Measurements from ENCODE around the gene TMEM135. TPM values are rescaled to one million over a fixed set of nuclear protein-coding genes. Genes with fewer than 3 reads are reported as not detected.

Gene TMEM135
- total RNA-seq, 4 donors from 2014 or later: 17.2 to 69.6 (median 33.0) TPM

GRCh38 chr11:87193756-87194470 is 156.2 kb downstream of the TMEM135 start:
- WGBS, 2 donors: 40 to 50% methylated on average over 2 of the region's 2 CpGs
- TF ChIP-seq POLR2A (IDR thresholded peaks at IDR 0.05): no peak
- TF ChIP-seq, protein P1, sequence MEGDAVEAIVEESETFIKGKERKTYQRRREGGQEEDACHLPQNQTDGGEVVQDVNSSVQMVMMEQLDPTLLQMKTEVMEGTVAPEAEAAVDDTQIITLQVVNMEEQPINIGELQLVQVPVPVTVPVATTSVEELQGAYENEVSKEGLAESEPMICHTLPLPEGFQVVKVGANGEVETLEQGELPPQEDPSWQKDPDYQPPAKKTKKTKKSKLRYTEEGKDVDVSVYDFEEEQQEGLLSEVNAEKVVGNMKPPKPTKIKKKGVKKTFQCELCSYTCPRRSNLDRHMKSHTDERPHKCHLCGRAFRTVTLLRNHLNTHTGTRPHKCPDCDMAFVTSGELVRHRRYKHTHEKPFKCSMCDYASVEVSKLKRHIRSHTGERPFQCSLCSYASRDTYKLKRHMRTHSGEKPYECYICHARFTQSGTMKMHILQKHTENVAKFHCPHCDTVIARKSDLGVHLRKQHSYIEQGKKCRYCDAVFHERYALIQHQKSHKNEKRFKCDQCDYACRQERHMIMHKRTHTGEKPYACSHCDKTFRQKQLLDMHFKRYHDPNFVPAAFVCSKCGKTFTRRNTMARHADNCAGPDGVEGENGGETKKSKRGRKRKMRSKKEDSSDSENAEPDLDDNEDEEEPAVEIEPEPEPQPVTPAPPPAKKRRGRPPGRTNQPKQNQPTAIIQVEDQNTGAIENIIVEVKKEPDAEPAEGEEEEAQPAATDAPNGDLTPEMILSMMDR (IDR thresholded peaks at IDR 0.05): no peak
- Histone ChIP-seq H3K27me3 (no peaks in the 10 kb centered on the region), H3K27ac (no peak overlapping the region), H3K9me3 (no peaks in the 10 kb centered on the region), H3K4me3 (replicated peaks in 1 of 3) (no peak overlapping the region), H3K4me1 (peaks cover 6 to 12% of the 10 kb centered on the region in 2 donors), H3K36me3 (no peaks in the 10 kb centered on the region)
- DNase-seq: no peak
- intact Hi-C loops (cut with DNase I): no loop called here

DNA sequence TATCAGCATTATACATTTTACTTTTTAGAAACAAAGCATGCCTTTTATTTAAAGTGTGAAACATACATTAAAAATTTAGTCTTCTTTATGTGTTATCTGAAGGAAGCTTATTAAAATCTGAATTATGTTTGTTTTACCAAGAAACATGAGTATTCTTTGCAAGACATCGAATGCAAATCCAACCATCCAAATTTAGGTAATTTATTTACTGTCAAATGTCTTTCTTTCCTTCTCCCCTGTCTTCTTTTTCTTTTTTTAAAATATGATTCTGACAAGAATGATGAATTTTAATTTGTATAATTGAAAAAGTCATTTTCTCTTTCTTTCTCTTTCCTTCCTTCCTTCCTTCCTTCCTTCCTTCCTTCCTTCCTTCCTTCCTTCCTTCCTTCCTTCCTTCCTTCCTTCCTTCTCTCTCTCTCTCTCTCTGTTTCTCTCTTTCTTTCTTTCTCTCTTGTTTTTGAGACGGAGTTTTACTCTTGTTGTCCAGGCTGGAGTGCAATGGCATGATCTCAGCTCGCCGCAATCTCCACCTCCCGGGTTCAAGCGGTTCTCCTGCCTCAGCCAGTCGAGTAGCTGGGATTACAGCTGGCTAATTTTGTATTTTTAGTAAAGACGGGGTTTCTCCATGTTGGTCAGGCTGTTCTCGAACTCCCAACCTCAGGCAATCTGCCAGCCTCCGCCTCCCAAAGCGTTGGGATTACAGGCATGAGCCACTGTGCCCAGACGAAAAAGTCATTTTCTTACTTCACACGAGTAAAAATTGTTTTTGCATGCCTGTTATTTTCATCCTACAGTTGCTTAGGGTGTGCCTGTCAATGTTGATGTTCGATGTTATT is 157.5 kb downstream of the TMEM135 start:
- Histone ChIP-seq H3K27me3 (no peaks in the 10 kb centered on the region), H3K9me3 (no peaks in the 10 kb centered on the region), H3K4me1 (peaks cover 6 to 18% of the 10 kb centered on the region in 2 donors), H3K27ac (no peak overlapping the region), H3K4me3 (replicated peaks in 1 of 3) (no peak overlapping the region), H3K36me3 (no peaks in the 10 kb centered on the region)
- WGBS, 2 donors: 88 to 92% methylated on average over 14 of the region's 14 CpGs
- no peak for DNase-seq
- intact Hi-C loops (cut with DNase I): no loop called here
- no peak for TF ChIP-seq POLR2A (IDR thresholded peaks at IDR 0.05)
- TF ChIP-seq, protein P1 (IDR thresholded peaks at IDR 0.05): no peak

GRCh38 chr11:87198266-87198881 is 160.6 kb downstream of the TMEM135 start:
- H3K27me3 ChIP-seq: no peaks in the 10 kb centered on the region
- no peaks in the 10 kb centered on the region for H3K36me3 ChIP-seq
- intact Hi-C loops (cut with DNase I): no loop called here
- WGBS, 2 donors: 58 to 69% methylated on average over 3 of the region's 3 CpGs
- H3K9me3 ChIP-seq: no peaks in the 10 kb centered on the region
- H3K4me1 ChIP-seq: peaks cover 6 to 18% of the 10 kb centered on the region in 2 donors
- no peak for DNase-seq
- TF ChIP-seq POLR2A (IDR thresholded peaks at IDR 0.05): no peak
- TF ChIP-seq, protein P1 (IDR thresholded peaks at IDR 0.05): no peak
- H3K27ac ChIP-seq: no peak overlapping the region
- no peak overlapping the region for H3K4me3 ChIP-seq (replicated peaks in 1 of 3)

GRCh38 chr11:87201376-87201775 is 163.6 kb downstream of the TMEM135 start:
- no peak overlapping the region for H3K4me3 ChIP-seq (replicated peaks in 1 of 3)
- no peaks in the 10 kb centered on the region for H3K36me3 ChIP-seq
- no peaks in the 10 kb centered on the region for H3K9me3 ChIP-seq
- H3K27me3 ChIP-seq: no peaks in the 10 kb centered on the region
- DNase-seq: no peak
- peaks cover 6 to 11% of the 10 kb centered on the region in 2 donors for H3K4me1 ChIP-seq
- intact Hi-C loops (cut with DNase I): no loop called here
- H3K27ac ChIP-seq: no peak overlapping the region
- TF ChIP-seq POLR2A (IDR thresholded peaks at IDR 0.05): no peak
- TF ChIP-seq, protein P1 (IDR thresholded peaks at IDR 0.05): no peak
- 64 to 70% methylated on average over 2 of the region's 2 CpGs for WGBS, 2 donors

Measured in thyroid gland (tissue), 4 donors.